Right forelimb (tissue), 1 donor: Measurements from ENCODE around the gene DNAAF5.

Experiments
- DNase-seq: peaks from one replicate; pipeline ENCODE4 v3.0.0-alpha.2; 2018

Gene DNAAF5

DNA sequence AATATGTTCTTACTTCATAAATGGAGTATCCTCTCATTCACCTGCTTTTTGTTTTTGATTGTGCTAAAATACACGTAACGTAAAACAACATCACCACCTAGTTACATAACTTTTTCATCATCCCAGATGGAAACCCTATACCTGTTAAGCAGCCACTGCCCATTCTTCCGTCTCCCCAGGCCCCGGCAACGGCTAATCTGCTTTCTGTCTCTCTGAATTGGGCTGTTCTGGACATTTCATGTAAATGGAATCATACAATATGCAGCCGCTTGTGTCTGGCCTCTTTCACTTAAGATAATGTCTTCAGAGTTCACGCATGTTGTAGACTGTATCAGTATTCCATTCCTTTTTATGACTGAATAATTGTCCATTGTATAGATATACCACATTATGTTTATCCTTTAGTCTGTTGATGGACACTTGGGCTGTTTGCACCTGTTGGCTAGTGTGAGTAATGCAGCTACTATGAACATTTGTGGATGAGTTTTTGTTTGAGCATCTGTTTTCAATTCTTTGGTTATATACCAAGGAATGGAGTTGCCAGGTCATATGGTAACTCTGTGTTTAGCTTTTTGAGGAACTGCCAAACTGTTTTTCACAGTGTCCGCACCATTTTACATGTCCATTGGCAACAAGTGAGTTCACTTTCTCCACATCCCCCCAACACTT lies 91.7 kb downstream of the DNAAF5 start:
- DNase-seq = no peak

DNA sequence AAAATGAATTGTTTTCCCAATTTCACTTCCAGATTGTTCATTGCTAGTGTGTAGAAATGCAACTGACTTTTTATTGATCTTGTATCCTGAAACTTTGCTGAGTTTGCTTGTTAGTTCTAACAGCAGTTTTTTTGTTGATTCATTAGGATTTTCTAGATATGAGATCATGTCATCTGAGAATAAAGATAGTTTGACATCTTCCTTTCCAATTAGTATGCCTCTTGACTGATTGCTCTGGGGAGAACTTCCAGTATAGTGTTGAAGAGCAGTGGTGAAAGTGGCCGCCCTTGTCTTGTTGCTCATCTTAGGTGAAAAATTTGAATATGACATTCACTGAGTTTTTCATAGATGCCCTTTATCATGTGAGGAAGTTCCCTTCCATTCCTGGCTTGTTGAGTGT lies 93.8 kb downstream of the DNAAF5 start:
- no peak for DNase-seq

DNA sequence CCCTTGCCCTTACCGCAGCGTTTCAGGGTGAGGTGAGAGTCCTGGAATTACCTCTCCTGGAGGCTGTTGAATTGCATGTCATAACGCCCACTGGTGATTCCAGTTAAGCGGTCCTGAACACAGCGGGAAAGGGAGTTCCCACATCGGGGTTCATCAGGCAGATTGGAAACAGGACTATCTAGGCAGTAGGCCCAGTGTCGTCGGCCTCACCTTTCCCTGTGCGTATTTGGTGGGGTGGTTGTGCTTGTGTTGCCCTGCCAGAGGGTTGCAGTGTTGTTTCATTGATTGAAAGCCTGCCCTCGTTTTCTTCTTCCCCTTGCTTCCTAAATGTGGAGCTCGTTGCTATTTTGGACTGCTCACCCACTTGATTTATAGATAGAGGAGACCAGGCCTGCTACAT lies 95.2 kb downstream of the DNAAF5 start:
- DNase-seq = no peak

DNA sequence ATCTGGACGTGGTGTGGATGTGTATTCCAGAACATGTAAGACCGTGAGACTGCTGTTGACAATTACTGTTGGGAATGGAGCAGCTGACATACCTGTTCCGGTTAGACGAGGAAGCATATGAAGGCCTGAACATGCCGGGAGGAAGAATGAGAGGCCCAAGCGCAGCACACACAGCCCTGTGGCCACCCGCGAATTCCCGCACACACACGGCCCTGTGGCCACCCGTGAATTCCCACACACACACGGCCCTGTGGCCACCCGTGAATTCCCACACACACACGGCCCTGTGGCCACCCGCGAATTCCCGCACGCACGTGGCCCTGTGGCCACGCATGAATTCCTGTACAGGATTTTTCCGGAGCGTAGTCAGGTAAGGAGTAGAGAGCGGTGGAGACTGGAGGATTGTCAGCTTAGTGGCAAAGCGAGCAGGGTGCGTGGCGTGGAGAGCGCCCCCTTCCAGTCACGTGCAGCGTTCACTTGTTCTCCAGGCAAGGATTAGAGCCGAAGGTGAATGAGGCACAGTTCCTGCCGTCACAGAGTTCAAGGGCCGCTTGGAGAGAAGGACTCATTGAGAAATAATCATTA lies 96.3 kb downstream of the DNAAF5 start:
- no peak for DNase-seq

DNA sequence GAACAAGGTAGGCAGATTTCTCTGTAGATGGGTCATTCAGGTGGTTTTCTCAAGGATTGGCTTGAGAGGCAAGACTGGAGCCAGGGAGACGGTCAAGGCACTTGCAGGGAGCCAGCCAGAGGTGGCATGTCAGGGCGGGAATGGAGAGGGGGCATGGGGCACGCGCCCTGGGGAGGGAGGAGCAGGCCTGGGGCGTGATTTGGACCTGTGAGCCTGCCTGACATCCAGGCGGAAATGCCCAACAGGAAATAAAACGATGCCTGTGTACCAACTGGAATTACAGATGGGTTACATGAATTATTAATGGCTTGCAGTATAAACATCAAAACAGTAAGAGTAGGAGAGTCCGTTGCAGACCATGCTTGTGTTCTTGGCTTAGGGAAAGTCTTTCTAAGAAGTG lies 97.2 kb downstream of the DNAAF5 start:
- DNase-seq = no peak

DNA sequence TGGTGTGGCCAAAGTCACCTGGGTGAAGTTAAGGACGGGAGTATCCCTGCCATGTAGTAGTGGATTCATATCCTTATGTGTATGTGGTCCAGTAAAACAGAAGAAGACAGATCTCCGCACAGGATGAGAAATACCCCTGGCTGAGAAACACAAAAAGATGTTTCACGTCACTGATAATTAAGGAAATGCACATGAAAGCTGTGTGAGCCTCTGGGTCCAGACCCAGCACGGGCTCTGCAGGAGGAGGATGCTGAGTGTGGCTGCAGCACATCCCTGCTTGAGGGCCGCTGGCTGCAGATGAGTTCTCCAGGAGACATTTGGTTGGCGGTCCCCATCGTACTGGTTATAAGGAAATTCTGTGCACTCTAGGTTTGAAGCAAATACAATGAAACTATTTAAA lies 97.6 kb downstream of the DNAAF5 start:
- no peak for DNase-seq

DNA sequence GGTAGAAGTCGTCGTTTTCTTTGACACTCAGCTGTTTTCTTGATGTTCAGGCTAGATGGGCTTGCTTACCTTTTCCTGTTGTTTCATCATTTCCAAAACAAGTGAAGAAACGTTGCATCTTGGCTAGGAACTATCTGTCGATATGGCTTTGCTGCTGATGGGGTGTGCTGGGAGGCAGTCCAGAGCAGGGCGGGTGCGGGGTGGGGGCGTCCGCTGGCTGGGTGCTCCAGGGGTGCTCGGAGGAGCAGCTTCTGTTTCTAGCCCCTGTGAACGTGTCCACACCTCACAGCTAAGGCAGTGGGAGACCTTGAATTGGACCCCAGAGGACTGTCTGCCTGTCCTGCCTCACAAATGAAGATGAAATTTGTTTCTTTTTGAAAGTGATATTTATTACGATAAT lies 98.2 kb downstream of the DNAAF5 start:
- DNase-seq = no peak

DNA sequence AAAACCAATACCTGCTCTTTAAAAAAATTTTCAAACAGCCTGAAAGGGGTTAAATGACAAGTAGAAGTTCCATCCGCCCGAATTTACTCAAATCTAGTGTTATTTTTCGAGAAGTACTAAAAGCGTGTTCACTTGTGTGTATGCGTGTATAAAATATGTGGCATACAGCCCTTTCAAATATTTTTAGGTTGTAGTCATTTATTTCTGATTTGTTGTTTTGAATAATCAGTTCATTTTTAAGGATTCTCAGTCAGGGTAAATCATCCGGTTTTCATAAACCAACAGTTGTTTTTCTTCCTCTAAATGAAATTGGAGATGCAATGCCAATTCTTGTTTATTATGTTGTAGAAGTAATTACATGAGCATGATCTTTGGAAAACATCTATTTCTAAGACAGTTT lies 98.9 kb downstream of the DNAAF5 start:
- no peak for DNase-seq

DNA sequence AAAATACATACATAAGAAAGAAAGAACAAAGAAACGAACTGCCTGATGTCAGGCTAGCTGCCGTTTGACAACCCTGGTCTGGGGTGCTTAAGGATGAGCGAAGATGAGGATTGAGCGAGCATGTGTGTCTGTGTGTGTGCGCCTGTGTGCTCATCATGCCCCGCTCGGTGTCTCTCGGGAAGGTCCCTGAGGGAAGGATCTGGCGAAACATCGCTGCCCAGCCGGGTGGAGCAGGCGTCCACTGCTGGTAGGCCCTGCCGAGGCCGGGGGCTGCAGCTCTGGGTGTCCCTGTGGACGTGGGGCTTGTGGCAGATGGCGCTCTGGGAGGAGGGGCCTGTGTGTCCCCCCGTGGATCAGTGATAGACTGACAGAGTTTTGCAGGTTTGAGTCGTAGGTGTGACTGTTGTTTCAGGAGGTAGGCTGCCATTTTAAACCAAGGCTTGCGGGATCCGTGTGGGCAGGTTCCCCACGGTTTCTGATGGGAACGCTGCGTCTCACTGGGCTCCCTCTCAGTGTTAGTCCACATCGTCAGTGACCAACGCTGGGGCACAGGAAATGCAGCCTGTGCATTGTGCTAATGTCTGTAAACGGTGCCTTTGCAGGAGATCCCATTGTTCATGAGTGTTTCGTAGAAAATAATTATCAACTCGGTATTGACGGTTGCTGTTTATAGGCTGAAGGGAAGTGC lies 99.9 kb downstream of the DNAAF5 start:
- peak; percentile 37 for DNase-seq

DNA sequence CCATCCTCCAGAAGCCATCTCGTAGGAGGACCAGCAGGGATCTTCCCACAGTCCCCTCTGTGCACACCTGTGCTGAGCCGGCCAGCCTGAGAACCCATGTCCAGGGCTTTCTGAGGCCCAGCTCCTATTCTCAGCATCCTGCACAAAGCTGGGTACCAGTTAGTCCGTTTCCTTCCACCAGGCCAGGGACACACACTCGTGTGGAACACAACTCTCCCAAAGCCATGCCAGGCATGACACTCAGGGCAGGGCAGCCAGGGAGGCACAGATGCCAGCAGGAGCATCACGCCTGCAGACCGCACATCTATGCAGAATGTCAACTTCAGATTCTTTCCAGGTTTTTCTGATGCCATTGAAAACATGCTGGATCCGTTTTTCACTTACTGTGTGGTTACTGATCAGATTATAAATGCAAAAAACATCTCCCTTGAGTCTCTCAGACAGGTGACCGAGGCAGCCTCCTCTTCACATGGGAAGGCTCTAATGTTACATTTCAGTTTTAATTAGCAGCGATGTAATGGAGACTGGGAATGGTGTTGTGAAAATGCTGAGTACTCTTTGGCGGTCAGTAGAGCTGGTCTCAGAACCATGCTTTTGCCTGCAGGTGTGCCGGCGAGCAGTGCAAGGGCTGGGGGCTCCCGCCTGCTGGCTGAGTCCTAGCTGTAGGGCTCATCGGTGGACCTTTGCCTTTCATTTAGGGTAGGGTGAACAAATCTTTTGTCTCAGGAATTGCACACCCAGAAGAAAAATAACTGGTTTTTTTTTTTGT lies 102.5 kb downstream of the DNAAF5 start:
- no peak for DNase-seq

DNA sequence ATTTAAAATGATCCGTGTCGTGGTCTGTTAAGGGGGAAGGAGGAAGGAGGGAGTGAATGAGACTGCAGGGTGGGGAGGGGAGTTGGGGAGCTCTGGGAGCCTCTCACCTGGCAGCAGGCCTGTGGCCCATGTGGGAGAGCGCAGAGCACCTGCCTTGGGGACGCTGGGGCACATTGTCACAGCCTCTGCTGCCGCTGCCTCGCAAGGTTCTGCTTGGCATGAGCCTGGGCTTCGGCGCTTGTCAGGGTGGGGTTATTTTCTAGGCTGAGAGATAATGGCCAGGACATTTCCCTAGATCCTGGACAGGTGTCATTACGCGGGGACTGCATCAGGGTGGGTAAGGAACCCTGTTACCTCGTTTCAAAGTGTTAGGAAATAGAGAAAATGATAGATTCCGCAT lies 103.6 kb downstream of the DNAAF5 start:
- DNase-seq = no peak

DNA sequence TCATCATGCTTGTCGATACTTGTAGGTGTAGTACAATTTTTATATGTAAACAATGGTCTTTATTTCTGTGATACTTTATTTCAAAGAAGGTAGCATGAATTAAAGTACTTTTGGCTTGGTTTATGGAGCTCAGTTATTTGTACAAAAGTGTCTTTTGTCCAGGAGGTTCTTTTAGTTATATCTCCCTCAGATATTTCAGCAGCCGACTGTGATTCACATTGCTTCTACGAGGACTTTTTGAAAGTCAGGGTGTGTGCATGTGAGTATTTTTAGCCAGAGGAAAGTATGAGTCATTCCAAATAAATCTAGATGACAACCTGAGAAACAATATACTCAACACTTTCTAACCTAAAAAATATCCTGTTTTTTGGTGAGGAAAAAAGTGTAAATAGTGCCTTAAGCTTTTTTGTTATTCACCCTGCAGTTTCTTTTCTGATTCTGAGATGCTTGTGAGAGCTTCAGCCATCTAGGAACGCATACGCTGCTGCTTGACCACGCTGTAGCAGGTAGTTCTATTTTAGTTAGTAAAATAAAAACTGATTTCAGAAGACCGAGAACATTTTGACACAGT lies 105.2 kb downstream of the DNAAF5 start:
- no peak for DNase-seq

DNA sequence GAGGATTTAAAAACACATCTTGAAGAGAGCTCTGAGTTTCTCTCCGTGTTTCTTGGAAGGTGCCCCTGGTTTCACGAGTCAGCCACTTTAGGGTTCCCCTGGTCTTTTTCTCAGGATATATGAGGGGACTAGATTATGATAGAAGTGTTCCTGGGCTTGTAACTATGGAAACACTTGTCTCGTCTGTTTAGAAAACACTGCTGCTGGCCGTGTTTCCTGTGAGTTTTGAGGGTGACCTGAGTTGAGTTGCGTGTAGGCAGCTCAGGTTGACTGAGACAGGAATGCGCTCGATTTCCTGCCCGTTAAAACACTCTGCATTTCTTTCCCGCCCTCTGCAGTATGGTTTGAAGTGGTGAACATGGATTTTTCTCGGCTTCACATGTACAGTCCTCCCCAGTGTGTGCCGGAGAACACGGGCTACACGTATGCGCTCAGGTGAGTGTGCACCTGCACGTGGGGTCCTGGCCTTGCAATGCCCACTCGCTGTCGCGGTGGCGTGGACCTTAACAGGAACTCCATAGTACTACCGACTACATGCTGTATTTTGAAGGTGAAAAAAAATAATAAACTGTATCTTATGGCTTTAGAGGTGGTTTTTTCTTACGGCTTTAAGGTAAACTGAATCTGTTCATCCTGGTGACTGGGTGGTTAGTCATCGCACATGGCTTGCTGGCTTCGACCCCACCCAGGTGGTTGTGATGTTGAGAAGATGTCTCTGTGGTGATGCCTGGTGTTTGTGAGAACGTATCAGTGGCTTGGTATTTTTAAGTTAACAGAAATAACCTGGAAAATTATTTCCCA lies 105.9 kb downstream of the DNAAF5 start, which contains the start of gene SUN1:
SUN1 (plus strand) TSS at position 310 of the 801 bp plus-strand sequence; CDS start at position 359, 49 bp downstream.
- no peak for DNase-seq

DNA sequence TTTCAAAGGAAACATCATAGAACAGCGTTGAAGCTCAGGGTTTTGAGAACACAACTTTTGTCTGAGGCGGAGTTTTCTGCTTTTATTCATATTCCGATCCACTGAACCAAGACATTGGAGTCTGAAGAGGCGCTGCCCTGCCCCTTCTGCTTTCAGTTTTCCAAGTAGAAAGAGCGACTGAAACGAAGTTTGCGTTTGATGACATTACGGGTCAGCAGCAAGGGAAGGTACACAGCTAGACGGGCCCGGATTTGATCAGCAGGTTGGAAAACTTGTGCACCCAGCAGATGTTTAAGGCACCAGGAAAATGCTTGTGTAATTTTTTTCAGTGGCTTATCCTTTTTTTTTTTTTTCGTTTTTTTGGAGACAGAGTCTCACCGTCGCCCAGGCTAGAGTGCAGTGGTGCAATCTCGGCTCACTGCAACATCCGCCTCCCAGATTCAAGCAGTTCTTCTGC lies 106.5 kb downstream of the DNAAF5 start:
- DNase-seq = no peak

DNA sequence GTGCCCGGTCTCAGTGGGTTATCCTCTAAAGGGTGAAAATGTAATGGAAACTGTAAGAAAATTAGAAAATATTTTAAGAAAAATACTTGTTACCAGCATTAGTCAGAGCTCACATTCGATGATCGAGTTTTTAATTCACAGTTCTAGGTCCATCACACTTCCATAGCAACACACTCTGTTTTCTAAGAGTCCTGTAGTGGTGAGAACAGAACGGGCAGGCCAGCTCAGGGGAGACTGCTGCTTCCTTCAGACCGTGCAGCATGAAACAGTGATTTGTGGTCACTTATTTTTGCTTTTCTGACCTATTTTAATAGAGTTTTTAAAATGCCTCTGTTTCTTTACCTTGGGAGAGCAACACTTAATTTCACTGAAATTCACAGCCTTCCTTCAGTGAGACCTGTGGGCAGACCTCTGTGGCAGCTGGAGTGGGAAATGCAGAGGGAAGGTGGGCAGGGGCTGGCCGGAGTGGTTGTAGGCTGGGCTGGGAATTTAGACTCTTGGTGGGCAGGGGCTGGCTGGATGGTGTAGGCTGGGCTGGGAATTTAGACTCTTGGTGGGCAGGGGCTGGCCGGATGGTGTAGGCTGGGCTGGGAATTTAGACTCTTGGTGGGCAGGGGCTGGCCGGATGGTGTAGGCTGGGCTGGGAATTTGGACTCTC lies 107.2 kb downstream of the DNAAF5 start:
- DNase-seq = no peak

DNA sequence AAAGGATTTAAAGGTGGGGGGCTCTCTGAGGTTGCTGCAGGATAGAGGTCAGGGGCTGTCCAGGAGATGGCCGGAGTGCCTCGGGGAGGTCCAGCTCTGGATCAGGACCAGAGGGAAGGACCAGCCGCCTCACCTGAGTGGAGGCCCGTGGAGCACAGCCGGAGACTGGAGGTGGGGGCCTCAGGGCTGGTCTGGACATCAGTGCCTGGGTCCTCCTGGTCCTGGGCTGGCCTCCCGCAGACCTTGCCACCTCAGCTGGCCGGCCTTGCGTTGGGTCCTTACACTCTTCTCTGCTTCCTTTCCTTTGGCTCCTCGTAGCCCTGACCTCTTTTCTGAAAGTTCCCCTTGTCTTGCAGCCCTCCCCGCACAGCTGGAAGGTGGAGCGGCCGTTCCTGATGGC lies 107.8 kb downstream of the DNAAF5 start:
- no peak for DNase-seq

DNA sequence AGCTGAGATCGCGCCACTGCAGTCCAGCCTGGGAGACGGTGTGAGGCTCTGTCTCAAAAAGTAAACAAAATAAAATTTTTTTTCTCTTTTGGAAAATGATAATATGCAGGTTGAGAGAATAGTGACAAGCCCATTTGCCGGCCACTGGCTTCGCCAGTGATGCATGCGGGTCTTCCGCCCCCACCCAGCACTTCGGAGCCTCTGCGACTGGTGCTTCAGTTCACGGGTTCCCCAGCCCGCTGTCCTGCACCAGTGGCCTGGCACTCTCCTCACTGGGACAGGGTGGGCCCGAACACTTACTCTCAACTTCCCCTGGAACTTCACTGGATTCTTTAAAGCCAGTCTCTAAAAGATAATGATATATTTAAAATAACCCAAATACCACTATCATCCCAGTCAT lies 108.5 kb downstream of the DNAAF5 start:
- DNase-seq = no peak

DNA sequence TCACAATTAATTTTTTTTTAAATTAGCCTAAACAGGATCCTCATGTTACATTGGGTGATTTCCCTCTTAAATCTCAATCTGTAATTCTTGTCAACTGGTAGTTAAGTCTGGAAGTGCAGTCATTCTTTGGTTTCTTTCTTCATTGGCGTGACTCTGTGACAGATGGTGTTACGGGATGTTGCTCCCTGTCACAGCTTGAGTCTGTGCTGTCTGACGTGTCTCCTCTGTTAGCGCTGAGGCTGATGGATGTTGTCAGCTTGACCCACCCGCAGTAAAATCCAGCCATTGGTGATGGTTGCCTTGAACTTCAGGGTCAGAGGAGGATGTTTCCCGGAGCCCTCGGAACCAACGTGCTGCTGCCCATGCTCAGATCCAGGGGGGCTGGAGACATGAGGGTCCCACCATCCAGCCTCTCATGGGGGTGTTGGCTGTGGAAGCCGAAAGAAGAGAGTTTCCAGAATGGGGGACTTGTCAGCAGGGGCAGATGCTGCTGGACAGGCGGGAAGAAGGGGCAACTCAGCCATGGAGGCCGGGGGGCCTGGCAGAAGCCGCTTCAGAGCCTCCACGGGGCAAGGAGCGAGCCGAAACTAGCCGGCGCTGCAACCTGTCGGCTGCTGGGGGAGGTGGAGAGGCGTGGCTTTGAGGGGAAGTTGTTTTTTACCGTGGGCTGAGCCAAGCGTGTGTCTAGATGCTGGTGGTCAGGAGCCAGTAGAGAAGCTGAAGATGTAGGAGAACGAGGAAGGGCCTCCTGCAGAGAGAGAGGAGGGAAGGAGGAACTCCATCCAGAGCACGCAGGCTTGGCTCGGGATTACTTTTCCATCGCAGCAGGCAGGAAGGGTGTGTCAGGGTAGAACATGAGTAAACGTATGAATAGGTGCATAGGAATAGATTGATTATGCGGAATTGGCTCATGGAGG lies 109.2 kb downstream of the DNAAF5 start:
- no peak for DNase-seq
